DMS114 treated with DMSO at 0.1 percent for 48 hours (cell line): ENCODE measurements around the gene LRRTM4.

Experiments
- DNase-seq: peaks from one replicate; lab custom pipeline; 2025; ENCODE audit not compliant: unreplicated experiment; lab: John Stamatoyannopoulos, UW

The LRRTM4 gene

GRCh38 chr2:77325395-77325794 is 196.8 kb downstream of the LRRTM4 start:
- no peak for DNase-seq

- no peak for DNase-seq
These were observed 199.7 kb downstream of the LRRTM4 start for GRCh38 chr2:77322431-77322830.

GRCh38 chr2:77314721-77315120 is 207.5 kb downstream of the LRRTM4 start:
- no peak for DNase-seq

- no peak for DNase-seq
These were observed 211.8 kb downstream of the LRRTM4 start for GRCh38 chr2:77310416-77310815.

GRCh38 chr2:77309725-77310124 is 212.5 kb downstream of the LRRTM4 start:
- DNase-seq: no peak

GRCh38 chr2:77301441-77301840 is 220.7 kb downstream of the LRRTM4 start:
- DNase-seq: no peak

- no peak for DNase-seq
These were observed 225.4 kb downstream of the LRRTM4 start for GRCh38 chr2:77296791-77297190.

GRCh38 chr2:77294474-77294873 is 227.7 kb downstream of the LRRTM4 start:
- DNase-seq: no peak

GRCh38 chr2:77284353-77284752 is 237.8 kb downstream of the LRRTM4 start:
- no peak for DNase-seq

GRCh38 chr2:77271262-77271661 is 250.9 kb downstream of the LRRTM4 start:
- DNase-seq: no peak

GRCh38 chr2:77270433-77270832 is 251.7 kb downstream of the LRRTM4 start:
- no peak for DNase-seq

GRCh38 chr2:77268626-77269025 is 253.6 kb downstream of the LRRTM4 start:
- no peak for DNase-seq

- DNase-seq: no peak
These were observed 289.2 kb downstream of the LRRTM4 start for GRCh38 chr2:77232909-77233425.

GRCh38 chr2:77228391-77228790 is 293.8 kb downstream of the LRRTM4 start:
- no peak for DNase-seq

GRCh38 chr2:77210725-77211124 is 311.5 kb downstream of the LRRTM4 start:
- no peak for DNase-seq

- DNase-seq: no peak
These were observed 314.8 kb downstream of the LRRTM4 start for GRCh38 chr2:77207331-77207730.

- no peak for DNase-seq
These were observed 320.4 kb downstream of the LRRTM4 start for GRCh38 chr2:77201755-77202154.

GRCh38 chr2:77199411-77199810 is 322.8 kb downstream of the LRRTM4 start:
- no peak for DNase-seq

- no peak for DNase-seq
These were observed 328.2 kb downstream of the LRRTM4 start for GRCh38 chr2:77193858-77194448.

GRCh38 chr2:77192811-77193289 is 329.3 kb downstream of the LRRTM4 start:
- DNase-seq: no peak

- no peak for DNase-seq
These were observed 330.5 kb downstream of the LRRTM4 start for GRCh38 chr2:77191665-77192064.

GRCh38 chr2:77190721-77191346 is 331.3 kb downstream of the LRRTM4 start:
- no peak for DNase-seq

GRCh38 chr2:77185052-77185451 is 337.1 kb downstream of the LRRTM4 start:
- no peak for DNase-seq
